HCT116 (cell line): ENCODE measurements around the gene GTF3C1.

ENCODE experiments used
- EZH2 ChIP-seq: fragments of 200-600 bp; sonication (generic); IDR thresholded peaks from 2 replicates; pipeline ENCODE4 v1.6.1; 2017; ENCODE audit warnings: antibody characterized with exemption, mixed run types
- FOSL1 ChIP-seq: IDR thresholded peaks from 2 replicates; pipeline ENCODE4 v1.6.1; 2012; ENCODE audit warnings: low read depth
- POLR2A ChIP-seq: IDR thresholded peaks from 2 replicates; pipeline ENCODE4 v1.7.0; 2011; ENCODE audit warnings: borderline replicate concordance; ENCODE audit not compliant: insufficient read depth, insufficient read length; ENCODE audit errors: extremely low read depth
- RAD21 ChIP-seq: IDR thresholded peaks from 2 replicates; pipeline ENCODE4 v1.6.1; 2012; ENCODE audit warnings: low read depth, mild to moderate bottlenecking
- SP1 ChIP-seq: IDR thresholded peaks from 2 replicates; pipeline ENCODE4 v1.6.1; 2012; ENCODE audit warnings: low read depth
- SRF ChIP-seq: IDR thresholded peaks from 2 replicates; pipeline ENCODE4 v1.6.1; 2012; ENCODE audit warnings: low read depth
- TF ChIP-seq, protein P1 (sequence below): IDR thresholded peaks from 2 replicates; pipeline ENCODE4 v1.6.1; 2012
- TF ChIP-seq, protein P2 (sequence below), 3 experiments: fragments of 200-600 bp in 1 of 3; sonication (generic) in 1 of 3; IDR thresholded peaks in 2 of 3; conservative IDR thresholded peaks in 1 of 3; 2 replicates each; pipeline ENCODE4 v1.5.1; 2012 to 2017; ENCODE audit warnings: low read depth in 2 of 3, low read length in 2 of 3, antibody characterized with exemption in 1 of 3, borderline replicate concordance in 1 of 3, control low read depth in 1 of 3, mild to moderate bottlenecking in 1 of 3, mixed read lengths in 1 of 3, mixed run types in 1 of 3, moderate library complexity in 1 of 3; ENCODE audit not compliant: insufficient read depth in 1 of 3
- TF ChIP-seq, protein P3 (sequence below): IDR thresholded peaks from 2 replicates; pipeline ENCODE4 v1.6.1; 2012
- TF ChIP-seq, protein P4 (sequence below): IDR thresholded peaks from 2 replicates; pipeline ENCODE4 v1.6.1; 2012; ENCODE audit warnings: low read depth

DNA sequence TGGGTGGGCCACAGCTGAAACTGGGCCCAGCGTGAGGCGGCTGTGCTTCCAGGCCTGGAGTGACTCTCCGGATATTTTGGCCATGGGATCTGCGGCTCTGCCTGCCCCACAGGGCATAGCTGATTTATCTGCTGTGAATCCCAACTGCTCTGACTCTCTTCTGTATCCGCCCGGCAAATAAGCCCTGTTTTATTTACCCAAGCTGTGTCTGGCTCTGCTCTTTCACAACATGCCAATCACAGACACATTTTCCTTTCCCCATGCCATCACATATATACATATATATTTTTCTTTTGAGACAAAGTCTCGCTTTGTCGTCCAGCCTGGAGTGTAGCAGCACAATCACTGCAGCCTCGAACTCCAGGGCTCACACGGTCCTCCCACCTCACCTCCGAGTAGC lies 33.3 kb downstream of the GTF3C1 start:
- TF ChIP-seq, protein P1, sequence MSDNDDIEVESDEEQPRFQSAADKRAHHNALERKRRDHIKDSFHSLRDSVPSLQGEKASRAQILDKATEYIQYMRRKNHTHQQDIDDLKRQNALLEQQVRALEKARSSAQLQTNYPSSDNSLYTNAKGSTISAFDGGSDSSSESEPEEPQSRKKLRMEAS: no peak
- TF ChIP-seq, protein P2, sequence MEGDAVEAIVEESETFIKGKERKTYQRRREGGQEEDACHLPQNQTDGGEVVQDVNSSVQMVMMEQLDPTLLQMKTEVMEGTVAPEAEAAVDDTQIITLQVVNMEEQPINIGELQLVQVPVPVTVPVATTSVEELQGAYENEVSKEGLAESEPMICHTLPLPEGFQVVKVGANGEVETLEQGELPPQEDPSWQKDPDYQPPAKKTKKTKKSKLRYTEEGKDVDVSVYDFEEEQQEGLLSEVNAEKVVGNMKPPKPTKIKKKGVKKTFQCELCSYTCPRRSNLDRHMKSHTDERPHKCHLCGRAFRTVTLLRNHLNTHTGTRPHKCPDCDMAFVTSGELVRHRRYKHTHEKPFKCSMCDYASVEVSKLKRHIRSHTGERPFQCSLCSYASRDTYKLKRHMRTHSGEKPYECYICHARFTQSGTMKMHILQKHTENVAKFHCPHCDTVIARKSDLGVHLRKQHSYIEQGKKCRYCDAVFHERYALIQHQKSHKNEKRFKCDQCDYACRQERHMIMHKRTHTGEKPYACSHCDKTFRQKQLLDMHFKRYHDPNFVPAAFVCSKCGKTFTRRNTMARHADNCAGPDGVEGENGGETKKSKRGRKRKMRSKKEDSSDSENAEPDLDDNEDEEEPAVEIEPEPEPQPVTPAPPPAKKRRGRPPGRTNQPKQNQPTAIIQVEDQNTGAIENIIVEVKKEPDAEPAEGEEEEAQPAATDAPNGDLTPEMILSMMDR (IDR thresholded peaks at IDR 0.05 in 2 of 3, conservative IDR thresholded peaks at IDR 0.05 in 1 of 3; ENCODE audit: borderline replicate concordance in 1 of 3, insufficient read depth in 1 of 3, low read depth in 2 of 3, low read length in 2 of 3): no peak
- TF ChIP-seq POLR2A (no peak), FOSL1 (no peak), SP1 (no peak), EZH2 (no peak), SRF (no peak), RAD21 (no peak)
- TF ChIP-seq, protein P3, sequence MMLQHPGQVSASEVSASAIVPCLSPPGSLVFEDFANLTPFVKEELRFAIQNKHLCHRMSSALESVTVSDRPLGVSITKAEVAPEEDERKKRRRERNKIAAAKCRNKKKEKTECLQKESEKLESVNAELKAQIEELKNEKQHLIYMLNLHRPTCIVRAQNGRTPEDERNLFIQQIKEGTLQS: no peak
- TF ChIP-seq, protein P4, sequence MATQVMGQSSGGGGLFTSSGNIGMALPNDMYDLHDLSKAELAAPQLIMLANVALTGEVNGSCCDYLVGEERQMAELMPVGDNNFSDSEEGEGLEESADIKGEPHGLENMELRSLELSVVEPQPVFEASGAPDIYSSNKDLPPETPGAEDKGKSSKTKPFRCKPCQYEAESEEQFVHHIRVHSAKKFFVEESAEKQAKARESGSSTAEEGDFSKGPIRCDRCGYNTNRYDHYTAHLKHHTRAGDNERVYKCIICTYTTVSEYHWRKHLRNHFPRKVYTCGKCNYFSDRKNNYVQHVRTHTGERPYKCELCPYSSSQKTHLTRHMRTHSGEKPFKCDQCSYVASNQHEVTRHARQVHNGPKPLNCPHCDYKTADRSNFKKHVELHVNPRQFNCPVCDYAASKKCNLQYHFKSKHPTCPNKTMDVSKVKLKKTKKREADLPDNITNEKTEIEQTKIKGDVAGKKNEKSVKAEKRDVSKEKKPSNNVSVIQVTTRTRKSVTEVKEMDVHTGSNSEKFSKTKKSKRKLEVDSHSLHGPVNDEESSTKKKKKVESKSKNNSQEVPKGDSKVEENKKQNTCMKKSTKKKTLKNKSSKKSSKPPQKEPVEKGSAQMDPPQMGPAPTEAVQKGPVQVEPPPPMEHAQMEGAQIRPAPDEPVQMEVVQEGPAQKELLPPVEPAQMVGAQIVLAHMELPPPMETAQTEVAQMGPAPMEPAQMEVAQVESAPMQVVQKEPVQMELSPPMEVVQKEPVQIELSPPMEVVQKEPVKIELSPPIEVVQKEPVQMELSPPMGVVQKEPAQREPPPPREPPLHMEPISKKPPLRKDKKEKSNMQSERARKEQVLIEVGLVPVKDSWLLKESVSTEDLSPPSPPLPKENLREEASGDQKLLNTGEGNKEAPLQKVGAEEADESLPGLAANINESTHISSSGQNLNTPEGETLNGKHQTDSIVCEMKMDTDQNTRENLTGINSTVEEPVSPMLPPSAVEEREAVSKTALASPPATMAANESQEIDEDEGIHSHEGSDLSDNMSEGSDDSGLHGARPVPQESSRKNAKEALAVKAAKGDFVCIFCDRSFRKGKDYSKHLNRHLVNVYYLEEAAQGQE: no peak
